ACC112 (cell line): ENCODE results near the gene STRADA.
A peak's percentile ranks its signal among the peaks of the same experiment; 100 is the strongest.

Experiments
- H2AFZ ChIP-seq: fragments of 200-600 bp; sonication (generic); one replicate; pipeline ENCODE4 v1.6.0; 2017; ENCODE audit warnings: antibody characterized with exemption, low read length; ENCODE audit not compliant: unreplicated experiment
- H3K27ac ChIP-seq: fragments of 200-600 bp; sonication (generic); 2 replicates; pipeline ENCODE4 v1.5.1; 2014; ENCODE audit warnings: low read depth, mild to moderate bottlenecking, antibody characterized with exemption, low read length, moderate library complexity
- H3K27me3 ChIP-seq: fragments of 200-600 bp; sonication (generic); 2 replicates; pipeline ENCODE4 v1.6.1; 2014; ENCODE audit warnings: mild to moderate bottlenecking, antibody characterized with exemption, low read length, moderate library complexity, mixed read lengths; ENCODE audit not compliant: insufficient read depth
- H3K36me3 ChIP-seq: fragments of 200-600 bp; sonication (generic); 2 replicates; pipeline ENCODE4 v1.6.1; 2016; ENCODE audit warnings: mild to moderate bottlenecking, antibody characterized with exemption, low read length, moderate library complexity, mixed read lengths; ENCODE audit not compliant: insufficient read depth
- H3K4me1 ChIP-seq: fragments of 200-600 bp; sonication (generic); one replicate; pipeline ENCODE4 v1.6.1; 2016; ENCODE audit warnings: low read length, mixed read lengths; ENCODE audit not compliant: insufficient read depth, unreplicated experiment, control insufficient read depth
- H3K4me3 ChIP-seq: fragments of 200-600 bp; sonication (generic); 2 replicates; pipeline ENCODE4 v1.5.1; 2014; ENCODE audit warnings: mild to moderate bottlenecking, low read depth, low read length
- H3K79me2 ChIP-seq: fragments of 200-600 bp; sonication (generic); one replicate; pipeline ENCODE4 v1.6.0; 2016; ENCODE audit warnings: low read length; ENCODE audit not compliant: control insufficient read depth, unreplicated experiment, insufficient read depth

STRADA gene

GRCh38 chr17:63774141-63774968, 32.8 kb upstream of the STRADA start, which contains the start of gene DDX42:
DDX42 (plus strand) TSS chr17:63774170; CDS start chr17:63787050, 12,880 bp downstream.
- H3K4me1 ChIP-seq: peaks cover 12% of the 10 kb centered on the region
- H3K4me3 ChIP-seq: peak within 1 kb of the TSS; percentile 86
- peak within 1 kb of the TSS; percentile 51 for H2AFZ ChIP-seq
- no peaks in the 10 kb centered on the region for H3K27me3 ChIP-seq
- peak within 1 kb of the TSS; percentile 96 for H3K27ac ChIP-seq
- peaks cover 5% of the 10 kb centered on the region; the same call in 1 of the 2 replicates for H3K36me3 ChIP-seq
- peaks cover 90% of the 10 kb centered on the region for H3K79me2 ChIP-seq

GRCh38 chr17:63773272-63774140, 31.9 kb upstream of the STRADA start, which contains the start of gene CCDC47:
CCDC47 (minus strand) TSS chr17:63773597; CDS start chr17:63766175, 7,422 bp downstream.
- H2AFZ ChIP-seq: peak within 1 kb of the TSS; percentile 51
- H3K79me2 ChIP-seq: peaks cover 90% of the 10 kb centered on the region
- peaks cover 5% of the 10 kb centered on the region; the same call in 1 of the 2 replicates for H3K36me3 ChIP-seq
- H3K4me1 ChIP-seq: peaks cover 12% of the 10 kb centered on the region
- no peaks in the 10 kb centered on the region for H3K27me3 ChIP-seq
- H3K4me3 ChIP-seq: peak within 1 kb of the TSS; percentile 86
- H3K27ac ChIP-seq: peak within 1 kb of the TSS; percentile 96

- H3K27me3 ChIP-seq: no peaks in the 10 kb centered on the region
- H3K4me3 ChIP-seq: peak overlapping the region; percentile 86
- H3K27ac ChIP-seq: peak overlapping the region; percentile 96
- peaks cover 5% of the 10 kb centered on the region; the same call in 1 of the 2 replicates for H3K36me3 ChIP-seq
- H3K79me2 ChIP-seq: peaks cover 90% of the 10 kb centered on the region
- H3K4me1 ChIP-seq: peaks cover 12% of the 10 kb centered on the region
- H2AFZ ChIP-seq: peak overlapping the region; percentile 51
These were observed 31.2 kb upstream of the STRADA start for GRCh38 chr17:63772801-63773271.

GRCh38 chr17:63768433-63768832, 26.8 kb upstream of the STRADA start:
- peaks cover 84% of the 10 kb centered on the region for H3K79me2 ChIP-seq
- H3K27ac ChIP-seq: no peak overlapping the region
- peaks cover 20% of the 10 kb centered on the region for H3K36me3 ChIP-seq
- no peak overlapping the region for H2AFZ ChIP-seq
- H3K27me3 ChIP-seq: no peaks in the 10 kb centered on the region
- no peaks in the 10 kb centered on the region for H3K4me1 ChIP-seq
- no peak overlapping the region for H3K4me3 ChIP-seq

GRCh38 chr17:63766754-63767153, 25.2 kb upstream of the STRADA start:
- peaks cover 69% of the 10 kb centered on the region for H3K79me2 ChIP-seq
- no peak overlapping the region for H3K27ac ChIP-seq
- no peak overlapping the region for H3K4me3 ChIP-seq
- H3K4me1 ChIP-seq: no peaks in the 10 kb centered on the region
- H3K27me3 ChIP-seq: no peaks in the 10 kb centered on the region
- H3K36me3 ChIP-seq: peaks cover 34% of the 10 kb centered on the region
- H2AFZ ChIP-seq: no peak overlapping the region

- no peaks in the 10 kb centered on the region for H3K27me3 ChIP-seq
- peaks cover 46% of the 10 kb centered on the region for H3K36me3 ChIP-seq
- peaks cover 53% of the 10 kb centered on the region for H3K79me2 ChIP-seq
These were observed 23.1 kb upstream of the STRADA start for GRCh38 chr17:63764716-63765115.

GRCh38 chr17:63762161-63763078, 20.8 kb upstream of the STRADA start:
- no peak overlapping the region for H3K4me3 ChIP-seq
- peaks cover 52% of the 10 kb centered on the region for H3K36me3 ChIP-seq
- no peaks in the 10 kb centered on the region for H3K27me3 ChIP-seq
- H3K79me2 ChIP-seq: peaks cover 31% of the 10 kb centered on the region
- H2AFZ ChIP-seq: no peak overlapping the region
- H3K27ac ChIP-seq: no peak overlapping the region
- no peaks in the 10 kb centered on the region for H3K4me1 ChIP-seq

More at GRCh38 chr17:63764716-63765115, 23.1 kb upstream of the STRADA start:
- Histone ChIP-seq H3K27ac (no peak overlapping the region), H3K4me1 (no peaks in the 10 kb centered on the region), H3K4me3 (no peak overlapping the region), H2AFZ (no peak overlapping the region)

- Histone ChIP-seq H2AFZ (no peak overlapping the region), H3K4me3 (no peak overlapping the region), H3K36me3 (peaks cover 61% of the 10 kb centered on the region), H3K27ac (no peak overlapping the region), H3K4me1 (no peaks in the 10 kb centered on the region), H3K27me3 (no peaks in the 10 kb centered on the region), H3K79me2 (peaks cover 16% of the 10 kb centered on the region)
These were observed 19.4 kb upstream of the STRADA start for GRCh38 chr17:63760771-63761539.

GRCh38 chr17:63758428-63758827, 16.8 kb upstream of the STRADA start:
- Histone ChIP-seq H3K4me1 (no peaks in the 10 kb centered on the region), H3K4me3 (no peak overlapping the region), H3K27ac (no peak overlapping the region), H3K79me2 (peaks cover 4% of the 10 kb centered on the region), H3K36me3 (peaks cover 44% of the 10 kb centered on the region), H3K27me3 (no peaks in the 10 kb centered on the region), H2AFZ (no peak overlapping the region)
